ENCODE results near the gene SPTAN1.

The SPTAN1 gene

DNA sequence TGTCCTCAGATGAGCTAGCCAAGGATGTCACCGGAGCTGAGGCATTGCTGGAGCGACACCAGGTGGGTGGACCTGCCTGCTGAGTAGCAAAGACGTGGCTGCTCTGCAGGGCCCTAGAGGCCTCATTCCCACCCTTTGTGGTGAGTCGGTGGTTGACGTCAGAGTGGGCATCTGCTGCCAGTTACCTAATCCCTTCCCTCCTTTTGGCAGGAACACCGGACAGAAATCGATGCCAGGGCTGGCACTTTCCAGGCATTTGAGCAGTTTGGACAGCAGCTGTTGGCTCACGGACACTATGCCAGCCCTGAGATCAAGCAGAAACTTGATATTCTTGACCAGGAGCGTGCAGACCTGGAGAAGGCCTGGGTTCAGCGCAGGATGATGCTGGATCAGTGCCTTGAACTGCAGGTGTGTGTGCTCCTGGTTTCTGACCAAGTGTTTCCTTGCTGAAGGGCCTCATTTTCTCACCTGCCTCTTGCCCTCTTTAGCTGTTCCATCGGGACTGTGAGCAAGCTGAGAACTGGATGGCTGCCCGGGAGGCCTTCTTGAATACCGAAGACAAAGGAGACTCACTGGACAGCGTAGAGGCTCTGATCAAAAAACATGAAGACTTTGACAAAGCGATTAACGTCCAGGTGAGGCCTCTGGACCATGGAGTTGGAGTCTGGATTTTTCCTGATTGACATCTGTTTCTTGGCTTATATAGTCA is 55.4 kb downstream of the SPTAN1 start:
- no peak for DNase-seq

DNA sequence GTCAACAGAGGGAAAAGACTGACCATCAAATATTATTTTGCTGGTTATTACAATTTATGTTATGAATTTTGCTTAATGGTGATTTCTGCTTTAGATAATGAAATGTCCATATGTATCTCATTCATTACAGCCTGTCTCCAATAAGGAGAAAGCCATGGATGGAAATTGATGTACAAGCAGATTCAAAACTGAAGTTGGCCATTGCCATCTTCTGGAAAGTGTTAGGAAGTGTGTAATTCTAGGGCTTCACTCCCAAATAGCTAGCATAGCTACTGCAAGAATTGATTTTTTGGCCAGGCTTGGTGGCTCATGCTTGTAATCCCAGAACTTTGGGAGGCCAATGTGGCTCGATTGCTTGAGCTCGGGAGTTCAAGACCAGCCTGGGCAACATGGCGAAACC is 58.5 kb downstream of the SPTAN1 start:
- no peak for DNase-seq

DNA sequence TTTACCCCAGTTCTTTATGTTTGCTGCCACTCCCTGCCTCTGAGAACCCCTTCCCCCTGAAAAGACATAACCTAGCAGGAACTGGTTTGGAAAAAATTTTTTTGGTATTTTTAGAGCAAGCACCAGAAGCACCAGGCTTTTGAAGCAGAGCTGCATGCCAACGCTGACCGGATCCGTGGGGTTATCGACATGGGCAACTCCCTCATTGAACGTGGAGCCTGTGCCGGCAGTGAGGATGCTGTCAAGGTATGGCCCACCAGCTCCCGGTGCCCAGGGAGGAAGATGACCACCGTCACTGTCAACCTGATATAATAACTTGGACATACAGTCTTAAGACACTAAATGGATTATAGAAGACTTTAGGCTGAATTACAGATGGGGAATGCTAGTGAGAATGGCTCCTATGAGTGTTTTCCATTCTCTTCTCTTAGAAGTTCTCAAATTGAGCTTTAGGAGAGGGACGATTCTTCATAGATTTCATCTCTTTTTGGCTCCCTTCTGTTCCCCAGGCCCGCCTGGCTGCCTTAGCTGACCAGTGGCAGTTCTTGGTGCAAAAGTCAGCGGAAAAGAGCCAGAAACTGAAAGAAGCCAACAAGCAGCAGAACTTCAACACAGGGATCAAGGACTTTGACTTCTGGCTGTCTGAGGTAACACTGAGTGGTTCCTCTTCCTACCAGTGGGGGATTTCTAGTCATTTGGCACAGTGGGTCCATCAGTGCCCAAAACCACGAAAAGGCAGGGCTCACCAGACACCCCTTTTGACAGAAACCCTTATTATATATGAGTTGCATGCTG is 59.4 kb downstream of the SPTAN1 start:
- no peak for DNase-seq

DNA sequence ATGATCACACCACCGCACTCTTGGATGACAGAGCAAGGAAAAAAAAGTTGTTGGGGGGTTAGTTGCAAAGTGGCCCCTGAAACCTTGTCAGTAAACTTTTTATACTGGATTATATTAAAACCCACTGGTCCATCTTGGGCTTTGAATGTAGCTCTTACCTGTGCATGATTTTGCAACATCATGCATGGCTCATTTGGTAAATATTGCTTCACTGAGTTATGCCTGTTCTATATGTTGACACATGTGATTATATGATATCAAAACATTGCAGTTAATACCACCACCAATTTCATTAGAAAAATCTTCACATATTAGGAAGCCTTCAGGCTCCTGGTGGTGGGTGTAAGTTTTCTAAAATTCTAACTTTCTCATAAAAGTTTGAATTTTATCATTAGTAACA is 62.3 kb downstream of the SPTAN1 start:
- DNase-seq = no peak

DNA sequence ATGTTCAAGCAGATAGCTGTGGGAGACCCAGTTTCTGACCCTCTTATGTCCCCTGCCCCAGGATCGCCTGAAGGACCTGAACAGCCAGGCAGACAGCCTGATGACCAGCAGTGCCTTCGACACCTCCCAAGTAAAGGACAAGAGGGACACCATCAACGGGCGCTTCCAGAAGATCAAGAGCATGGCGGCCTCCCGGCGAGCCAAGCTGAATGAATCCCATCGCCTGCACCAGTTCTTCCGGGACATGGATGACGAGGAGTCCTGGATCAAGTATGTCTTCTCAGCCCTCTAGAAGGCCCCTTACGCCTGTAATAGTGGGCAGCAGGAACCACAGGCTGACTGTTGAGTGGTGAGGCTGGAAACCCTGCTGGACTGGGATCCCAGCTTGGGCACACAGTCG is 63.2 kb downstream of the SPTAN1 start:
- no peak for DNase-seq

DNA sequence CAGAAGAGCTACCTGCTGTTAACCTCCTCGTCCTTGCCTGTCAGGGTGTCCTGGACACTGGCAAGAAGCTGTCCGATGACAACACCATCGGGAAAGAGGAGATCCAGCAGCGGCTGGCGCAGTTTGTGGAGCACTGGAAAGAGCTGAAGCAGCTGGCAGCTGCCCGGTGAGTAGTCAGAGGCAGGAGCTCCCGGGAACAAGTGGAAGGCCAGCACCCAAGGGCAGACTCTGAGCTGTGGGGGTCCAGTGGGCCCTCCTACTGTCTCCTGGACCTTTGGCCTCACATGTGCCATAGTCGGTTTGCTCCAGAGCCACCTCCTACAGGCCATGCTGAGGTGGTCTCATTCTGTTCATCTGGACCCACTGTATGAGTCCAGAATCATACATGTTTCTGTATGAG is 65.6 kb downstream of the SPTAN1 start:
- DNase-seq = no peak

DNA sequence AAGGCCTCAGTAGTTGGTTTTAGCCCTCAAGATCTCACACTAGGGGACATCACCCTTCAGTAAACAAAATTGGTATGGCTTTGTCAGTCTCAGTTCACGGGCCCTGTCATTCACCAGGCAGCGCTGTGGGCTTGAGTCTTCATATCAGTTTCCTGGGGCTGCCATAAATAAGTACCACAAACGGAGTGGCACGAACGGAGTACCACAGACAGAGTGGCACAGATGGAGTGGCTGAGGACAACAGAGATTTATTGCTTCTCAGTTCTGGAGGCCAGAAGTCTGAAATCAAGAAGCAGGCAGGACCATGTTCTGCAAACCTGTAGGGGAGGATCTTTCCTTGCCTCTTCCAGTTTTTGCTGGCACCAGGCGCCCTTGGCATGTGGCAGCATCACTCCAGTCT is 66.7 kb downstream of the SPTAN1 start:
- DNase-seq = no peak

DNA sequence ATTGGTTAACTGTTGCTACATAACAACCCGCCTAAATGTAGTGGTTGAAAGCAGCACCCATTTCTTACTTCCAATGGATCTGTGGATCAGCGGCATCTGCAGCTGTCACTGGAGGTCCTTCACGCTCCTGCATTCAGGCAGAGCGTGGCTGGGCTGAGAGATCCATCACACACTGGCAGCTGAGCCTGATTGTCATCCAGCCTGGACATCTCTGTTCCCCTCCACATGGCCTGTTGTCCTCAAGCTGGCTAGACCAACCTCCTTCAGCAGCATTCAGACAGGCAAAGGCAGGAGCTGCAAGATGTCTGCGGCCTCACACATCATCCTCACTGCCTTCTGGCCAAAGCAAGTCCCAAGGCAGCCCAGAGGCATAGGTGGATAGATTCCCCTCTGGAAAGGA is 67.4 kb downstream of the SPTAN1 start:
- DNase-seq = no peak

DNA sequence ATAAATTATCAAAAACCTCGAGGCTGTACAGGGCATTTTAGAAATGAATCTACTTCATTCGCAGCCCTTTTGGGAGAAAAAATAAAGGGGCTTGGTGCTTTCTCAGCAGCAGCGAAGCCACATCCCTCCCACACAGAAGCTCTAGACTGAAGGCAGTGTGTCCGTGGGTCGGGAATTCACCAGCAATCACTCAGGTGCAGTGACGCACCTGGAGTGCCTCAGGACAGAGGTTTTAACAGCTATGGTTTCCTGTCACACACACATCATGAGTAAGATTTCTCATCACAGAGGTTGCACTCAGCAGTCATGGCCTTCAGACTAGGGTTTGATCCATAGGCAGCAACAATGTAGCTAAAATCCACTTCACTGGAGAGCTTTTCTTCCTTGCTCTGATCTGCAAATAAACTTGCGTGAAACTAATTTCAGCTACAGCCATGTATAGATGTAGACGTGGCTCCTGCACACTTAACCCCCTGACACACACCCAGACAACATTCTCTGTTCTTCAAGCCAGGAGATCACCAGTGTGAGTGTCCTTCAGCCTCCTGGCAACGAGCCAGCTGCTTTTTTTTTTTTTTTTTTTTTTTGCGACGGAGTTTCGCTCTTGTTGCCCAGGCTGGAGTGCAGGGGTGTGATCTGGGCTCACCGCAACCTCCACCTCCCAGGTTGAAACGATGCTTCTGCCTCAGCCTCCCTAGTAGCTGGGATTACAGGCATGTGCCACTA is 69.5 kb downstream of the SPTAN1 start:
- DNase-seq = no peak

DNA sequence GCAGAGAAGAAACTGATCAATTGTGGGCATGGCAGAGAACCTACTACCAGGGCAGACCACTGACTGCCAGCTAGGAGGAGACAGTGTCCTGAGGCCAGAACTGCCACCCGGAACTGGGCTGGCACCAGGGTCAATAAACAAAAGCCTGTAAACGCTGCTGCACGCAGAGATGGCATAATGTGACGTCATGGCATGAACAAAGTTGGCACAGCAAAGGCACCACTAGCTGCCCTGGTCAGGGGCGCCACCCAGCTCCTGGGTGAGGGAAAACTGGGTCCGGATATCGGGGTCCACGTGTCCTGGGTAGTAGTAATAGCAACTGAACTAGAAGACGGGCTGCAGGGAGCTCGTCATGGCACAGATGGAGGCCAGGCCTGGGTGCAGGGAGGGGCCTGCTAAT is 72.2 kb downstream of the SPTAN1 start:
- no peak for DNase-seq

DNA sequence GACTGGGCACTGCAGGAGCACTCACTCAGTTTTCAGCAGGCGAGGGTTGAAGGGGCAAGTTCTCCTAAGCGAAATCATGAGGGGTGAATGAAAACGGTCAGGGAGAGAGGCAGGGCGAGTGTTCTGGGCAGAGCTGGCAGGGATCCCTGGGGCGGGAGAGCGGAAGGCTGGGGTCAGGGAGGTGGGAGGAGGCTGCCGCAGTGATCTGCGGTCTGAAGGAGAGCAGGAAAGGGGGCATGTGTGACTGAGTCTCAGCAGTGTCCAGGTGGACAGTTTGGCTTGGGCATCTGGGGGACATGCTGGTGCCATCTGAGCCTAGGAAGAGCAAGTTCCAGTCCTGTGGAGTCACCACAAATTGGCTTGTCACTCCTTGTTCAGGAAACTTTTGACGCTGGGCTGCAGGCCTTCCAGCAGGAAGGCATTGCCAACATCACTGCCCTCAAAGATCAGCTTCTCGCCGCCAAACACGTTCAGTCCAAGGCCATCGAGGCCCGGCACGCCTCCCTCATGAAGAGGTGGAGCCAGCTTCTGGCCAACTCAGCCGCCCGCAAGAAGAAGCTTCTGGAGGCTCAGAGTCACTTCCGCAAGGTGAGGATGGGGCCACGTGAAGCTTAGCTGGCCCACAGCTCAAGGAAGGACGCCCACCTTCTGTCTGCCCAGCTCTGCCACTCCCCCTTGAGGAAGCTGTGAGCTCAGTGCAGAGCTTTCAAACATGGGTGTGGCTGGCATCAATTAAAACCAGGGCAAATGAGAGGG is 73.2 kb downstream of the SPTAN1 start:
- no peak for DNase-seq

DNA sequence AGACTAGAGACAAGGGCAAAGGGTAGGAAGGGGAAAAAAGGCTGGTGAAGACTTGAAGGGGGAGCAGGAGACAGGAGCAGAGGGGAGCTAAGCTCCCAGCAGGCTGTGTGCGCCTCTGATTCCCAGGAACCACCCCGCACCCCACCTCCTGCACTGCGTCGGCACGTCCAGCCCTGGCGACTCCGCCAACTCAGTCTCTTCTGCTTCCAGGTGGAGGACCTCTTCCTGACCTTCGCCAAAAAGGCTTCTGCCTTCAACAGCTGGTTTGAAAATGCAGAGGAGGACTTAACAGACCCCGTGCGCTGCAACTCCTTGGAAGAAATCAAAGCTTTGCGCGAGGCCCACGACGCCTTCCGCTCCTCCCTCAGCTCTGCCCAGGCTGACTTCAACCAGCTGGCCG is 73.8 kb downstream of the SPTAN1 start:
- no peak for DNase-seq

DNA sequence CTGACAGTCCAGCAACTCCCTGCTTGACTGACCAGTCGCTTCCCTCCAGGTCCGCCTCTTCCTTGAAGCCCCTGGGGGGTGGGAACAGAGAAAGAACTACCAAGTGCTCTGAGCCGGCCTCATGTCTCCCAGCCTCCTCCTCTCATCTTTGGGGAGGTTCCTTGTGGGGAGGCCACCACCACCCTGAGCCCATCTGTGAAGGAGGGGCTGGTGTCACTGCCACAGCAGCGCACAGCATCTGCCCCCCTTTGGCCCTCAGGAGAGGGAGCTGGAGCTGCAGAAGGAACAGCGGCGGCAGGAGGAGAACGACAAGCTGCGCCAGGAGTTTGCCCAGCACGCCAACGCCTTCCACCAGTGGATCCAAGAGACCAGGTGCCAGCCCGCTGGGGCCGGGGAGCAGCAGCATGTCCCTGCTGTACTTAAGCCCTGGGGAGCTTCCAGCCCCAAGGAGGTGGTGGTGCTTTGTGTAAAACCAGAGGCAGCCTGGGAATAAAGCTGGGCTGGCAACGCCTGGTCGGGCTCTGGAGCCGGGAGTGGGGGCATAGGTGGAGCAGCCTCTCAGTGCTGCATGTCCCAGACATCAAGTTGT is 74.8 kb downstream of the SPTAN1 start:
- no peak for DNase-seq

DNA sequence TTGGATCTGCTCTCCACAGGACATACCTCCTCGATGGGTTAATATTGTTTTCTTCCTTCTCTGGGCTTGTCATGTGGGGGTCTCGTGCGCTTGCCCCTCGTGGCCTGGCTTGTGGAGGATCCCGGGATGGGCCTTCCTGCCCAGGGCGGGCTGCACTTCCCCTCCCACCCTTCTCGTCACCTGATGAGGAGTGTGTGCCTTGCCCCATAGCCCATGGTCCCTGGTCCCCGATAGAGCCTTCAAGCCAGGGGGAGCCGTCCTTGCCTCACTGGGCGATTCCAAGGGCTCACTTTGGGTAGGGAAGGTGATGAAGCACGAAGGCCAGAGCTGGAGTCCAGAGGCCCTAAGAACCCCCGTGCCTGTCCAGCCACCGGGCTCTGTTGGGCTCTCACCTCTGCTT is 75.5 kb downstream of the SPTAN1 start:
- DNase-seq = no peak

DNA sequence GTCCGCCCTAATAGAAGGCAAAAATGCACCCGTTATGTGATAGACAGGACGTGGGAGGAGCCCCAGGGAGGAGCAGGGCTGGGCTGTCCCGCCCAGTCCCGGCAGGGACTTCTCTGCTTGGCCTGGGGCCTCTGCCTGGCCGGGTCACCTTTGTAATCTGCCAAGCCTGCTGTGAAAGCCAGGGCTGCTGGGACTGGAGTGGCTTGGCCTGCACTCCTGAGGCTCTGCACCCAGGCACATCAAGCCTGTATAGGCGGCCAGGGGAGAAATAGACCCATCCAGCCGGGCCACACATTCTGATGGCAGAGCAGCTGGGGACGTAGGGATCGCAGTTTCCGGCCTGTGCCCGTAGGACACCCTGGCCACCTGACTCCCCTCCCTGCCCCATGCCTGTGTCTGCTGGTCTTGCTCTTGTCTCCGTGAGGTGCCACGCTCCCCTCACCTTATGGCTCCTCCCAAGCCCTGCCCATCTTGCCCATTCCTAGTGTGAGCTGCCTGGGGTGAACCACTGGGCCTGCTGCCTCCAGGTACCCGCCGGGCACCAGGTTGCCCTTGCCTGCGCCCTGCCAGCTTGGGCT is 76.2 kb downstream of the SPTAN1 start:
- no peak for DNase-seq

DNA sequence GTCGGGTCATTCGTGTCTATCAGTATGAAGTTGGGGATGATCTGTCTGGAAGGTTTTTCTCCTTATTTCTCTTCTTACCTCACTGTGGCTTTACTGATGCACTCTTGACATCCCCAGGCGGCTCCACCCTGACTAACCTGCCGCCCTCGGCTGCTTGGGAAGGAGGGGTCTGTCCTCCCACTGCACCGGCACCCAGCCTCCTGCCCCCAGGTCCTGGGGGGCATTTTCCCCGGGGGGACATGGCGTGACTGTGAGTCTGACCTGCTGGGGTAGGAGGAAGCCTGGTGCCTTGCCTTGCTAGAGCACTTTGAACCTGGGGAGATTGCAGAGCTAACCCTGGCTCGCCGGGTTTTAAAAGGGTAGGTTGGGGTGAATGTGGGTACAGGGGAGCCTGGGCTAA is 76.7 kb downstream of the SPTAN1 start:
- no peak for DNase-seq

DNA sequence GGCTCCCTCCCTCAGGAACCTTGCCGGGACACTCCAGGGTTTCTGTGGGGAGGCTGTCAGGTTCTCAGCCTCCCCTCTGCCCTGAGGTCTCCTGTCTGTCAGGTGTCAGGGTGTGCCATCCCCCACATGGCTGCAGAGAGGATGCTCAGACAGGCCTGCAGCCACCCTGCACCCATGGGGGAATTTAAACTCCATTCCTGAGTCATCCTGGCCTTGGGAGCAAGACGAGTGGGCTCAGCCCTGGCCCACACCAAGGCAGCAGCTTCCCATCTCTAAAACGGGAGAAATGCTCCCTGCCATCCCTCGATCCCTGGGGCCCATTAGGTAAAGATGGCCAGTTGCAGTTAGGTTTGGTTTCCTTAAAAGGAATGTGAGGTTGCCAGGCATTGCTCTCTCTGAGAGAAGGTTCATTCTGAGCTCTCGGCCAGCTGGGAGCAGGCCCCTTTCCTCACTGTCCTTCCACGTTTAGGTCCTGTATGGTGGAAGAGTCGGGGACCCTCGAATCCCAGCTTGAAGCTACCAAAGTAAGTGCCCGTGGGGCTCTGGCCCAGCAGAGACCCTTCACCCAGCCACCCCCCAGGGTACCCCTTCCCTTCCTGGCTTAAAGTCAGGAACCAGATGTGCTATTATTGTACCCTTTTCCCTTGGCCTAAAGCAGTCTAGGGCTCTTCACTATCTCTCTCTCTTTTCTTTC is 77.6 kb downstream of the SPTAN1 start:
- DNase-seq = no peak

DNA sequence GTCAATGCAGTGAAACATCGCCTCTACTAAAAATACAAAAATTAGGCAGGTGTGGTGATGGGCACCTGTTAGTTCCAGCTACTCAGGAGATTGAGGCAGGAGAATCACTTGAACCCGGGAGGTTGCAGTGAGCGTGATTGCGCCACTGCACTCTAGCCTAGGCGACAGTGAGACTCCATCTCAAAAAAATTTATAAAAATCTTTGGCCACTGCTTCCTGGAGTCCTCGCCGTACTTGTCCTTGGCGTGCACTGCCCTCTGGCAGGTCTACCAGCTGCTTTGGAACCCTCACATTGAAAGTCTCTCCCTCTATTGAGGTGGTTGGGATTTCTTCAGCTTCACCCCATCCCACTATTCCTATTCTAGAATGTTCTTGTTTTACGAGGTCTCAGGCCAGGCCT is 79.2 kb downstream of the SPTAN1 start:
- no peak for DNase-seq

DNA sequence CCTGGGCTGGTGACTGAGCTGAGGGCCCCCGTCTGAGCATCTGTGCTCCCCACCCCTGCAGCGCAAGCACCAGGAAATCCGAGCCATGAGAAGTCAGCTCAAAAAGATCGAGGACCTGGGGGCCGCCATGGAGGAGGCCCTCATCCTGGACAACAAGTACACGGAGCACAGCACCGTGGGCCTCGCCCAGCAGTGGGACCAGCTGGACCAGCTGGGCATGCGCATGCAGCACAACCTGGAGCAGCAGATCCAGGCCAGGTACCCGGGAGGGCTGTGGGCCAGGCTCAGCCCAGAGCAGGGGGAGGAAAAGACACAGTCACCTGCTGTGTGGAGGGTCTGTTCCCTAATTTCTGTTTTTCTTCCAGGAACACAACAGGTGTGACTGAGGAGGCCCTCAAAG is 79.7 kb downstream of the SPTAN1 start:
- DNase-seq = no peak

DNA sequence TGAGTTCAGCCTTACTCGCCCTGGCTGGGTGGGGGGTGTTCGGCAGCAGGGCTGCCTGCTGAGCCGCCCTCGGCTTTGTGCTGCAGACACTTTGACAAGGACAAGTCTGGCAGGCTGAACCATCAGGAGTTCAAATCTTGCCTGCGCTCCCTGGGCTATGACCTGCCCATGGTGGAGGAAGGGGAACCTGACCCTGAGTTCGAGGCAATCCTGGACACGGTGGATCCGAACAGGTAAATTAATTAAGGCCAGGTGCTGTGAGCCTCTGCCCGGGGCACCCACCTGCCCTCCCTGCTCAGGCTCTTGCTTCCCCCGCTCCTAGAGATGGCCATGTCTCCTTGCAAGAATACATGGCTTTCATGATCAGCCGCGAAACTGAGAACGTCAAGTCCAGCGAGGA is 80.1 kb downstream of the SPTAN1 start:
- DNase-seq = no peak

DNA sequence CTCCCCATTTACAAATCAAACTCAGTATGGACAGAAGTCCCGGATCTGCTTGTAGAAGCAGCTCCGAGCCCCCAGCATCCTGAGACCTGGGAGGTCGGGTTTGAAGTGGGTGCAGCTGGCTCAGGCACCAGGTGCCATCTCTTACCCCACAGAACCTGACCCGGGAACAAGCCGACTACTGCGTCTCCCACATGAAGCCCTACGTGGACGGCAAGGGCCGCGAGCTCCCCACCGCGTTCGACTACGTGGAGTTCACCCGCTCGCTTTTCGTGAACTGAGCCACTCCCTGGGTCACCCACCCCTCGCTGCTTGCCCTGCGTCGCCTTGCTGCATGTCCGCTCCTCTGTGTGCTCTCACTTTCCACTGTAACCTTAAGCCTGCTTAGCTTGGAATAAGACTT is 80.7 kb downstream of the SPTAN1 start:
- no peak for DNase-seq

DNA sequence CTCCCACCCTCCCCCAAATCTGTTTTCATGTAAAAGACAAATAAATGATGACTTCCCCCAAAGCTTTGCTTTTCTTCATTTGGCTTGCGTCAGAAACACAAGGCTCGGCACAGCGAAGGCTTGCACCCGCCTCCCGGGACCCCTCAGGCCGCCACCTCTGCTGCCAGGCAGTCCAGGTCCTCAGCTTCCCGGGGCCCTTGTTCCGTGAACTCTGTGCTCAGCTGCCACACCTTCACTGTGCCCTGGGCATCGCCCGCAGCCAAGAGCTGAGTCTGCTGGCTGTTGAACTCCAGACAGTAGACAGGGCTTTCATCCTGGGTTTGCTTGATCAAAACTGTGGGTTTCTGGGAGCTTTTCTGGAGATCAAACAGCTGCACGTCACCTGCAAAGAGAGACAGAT is 81.2 kb downstream of the SPTAN1 start:
- no peak for DNase-seq

All from fibroblast of upper back skin (primary cell).